Measurements from ENCODE around the gene CNPY3. TPM values are rescaled to one million over a fixed set of nuclear protein-coding genes. Genes with fewer than 3 reads are reported as not detected.

Gene CNPY3
- polyA plus RNA-seq, 1 donor (not counting 4 experiments of a cell fraction or from before 2014, with no cell fraction given), result 19.7 TPM

DNA sequence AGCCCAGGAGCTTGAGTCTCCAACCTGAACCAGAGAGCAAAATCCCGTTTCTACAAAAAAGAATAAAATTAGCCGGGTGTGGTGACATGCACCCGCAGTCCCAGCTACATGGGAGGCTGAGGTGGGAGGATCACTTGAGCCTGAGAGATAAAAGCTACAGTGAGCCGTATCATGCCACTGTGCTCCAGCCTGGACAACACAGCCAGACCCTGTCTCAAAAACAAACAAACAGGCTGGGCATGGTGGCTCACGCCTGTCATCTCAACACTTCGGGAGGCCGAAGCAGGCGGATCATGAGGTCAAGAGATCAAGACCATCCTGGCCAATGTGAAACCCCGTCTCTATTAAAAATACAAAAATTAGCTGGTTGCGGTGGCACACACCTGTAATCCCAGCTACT lies 24.8 kb upstream of the CNPY3 start:
- H3K27me3 ChIP-seq (ENCODE audit: control insufficient read depth, extremely low read depth, insufficient read depth, low read length), result no peaks in the 10 kb centered on the region
- H2AFZ ChIP-seq (ENCODE audit: control insufficient read depth, low read length), result no peak overlapping the region
- H3K4me3 ChIP-seq (ENCODE audit: control insufficient read depth in 2 of 3, extremely low read depth in 1 of 3, insufficient read depth in 2 of 3, low read depth in 1 of 3, low read length in 3 of 3), result no peak overlapping the region
- no peaks in the 10 kb centered on the region for H4K20me1 ChIP-seq (ENCODE audit: control insufficient read depth, extremely low read depth, insufficient read depth, low read length)
- TF ChIP-seq CTCF (optimal IDR thresholded peaks at IDR 0.05 in 1 of 3, IDR thresholded peaks at IDR 0.05 in 1 of 3, conservative IDR thresholded peaks at IDR 0.05 in 1 of 3; ENCODE audit: extremely low read depth in 1 of 3, insufficient read depth in 2 of 3, low read length in 3 of 3) (no peak), EZH2 (IDR thresholded peaks at IDR 0.05; ENCODE audit: low read length) (no peak)
- H3K9me1 ChIP-seq (ENCODE audit: control insufficient read depth, extremely low read depth, insufficient read depth, low read length), result no peaks in the 10 kb centered on the region
- no peak overlapping the region for H3K4me2 ChIP-seq (ENCODE audit: control insufficient read depth, extremely low read depth, insufficient read depth, low read depth, low read length)
- dilution Hi-C loops (cut with MboI; ENCODE audit: extremely low pct_ligation_motif_present, low sequenced_read_pairs), result no loop called here
- no peaks in the 10 kb centered on the region for H3K4me1 ChIP-seq (ENCODE audit: control insufficient read depth, extremely low read depth, insufficient read depth, low read length)
- no peaks in the 10 kb centered on the region for H3K79me2 ChIP-seq (ENCODE audit: control insufficient read depth, insufficient read depth, low read length)
- DNase-seq (ENCODE audit: low read depth, low spot score), result no peak
- no peaks in the 10 kb centered on the region for H3K36me3 ChIP-seq (ENCODE audit: control insufficient read depth in 2 of 2, extremely low read depth in 1 of 2, insufficient read depth in 2 of 2, low read length in 2 of 2)
- FAIRE-seq, result no peak
- no peak overlapping the region for H3K9ac ChIP-seq (ENCODE audit: control insufficient read depth, extremely low read depth, insufficient read depth, low read length)
- H3K9me3 ChIP-seq (ENCODE audit: control insufficient read depth, low read depth, low read length), result no peaks in the 10 kb centered on the region
- H3K27ac ChIP-seq (ENCODE audit: control insufficient read depth, insufficient read depth, low read length), result no peak overlapping the region

GRCh38 chr6:42907336-42907735 lies 21.9 kb upstream of the CNPY3 start:
- Histone ChIP-seq H4K20me1 (ENCODE audit: control insufficient read depth, extremely low read depth, insufficient read depth, low read length) (no peaks in the 10 kb centered on the region), H3K79me2 (ENCODE audit: control insufficient read depth, insufficient read depth, low read length) (no peaks in the 10 kb centered on the region), H3K27ac (ENCODE audit: control insufficient read depth, insufficient read depth, low read length) (no peak overlapping the region), H3K4me2 (ENCODE audit: control insufficient read depth, extremely low read depth, insufficient read depth, low read depth, low read length) (no peak overlapping the region), H3K36me3 (ENCODE audit: control insufficient read depth in 2 of 2, extremely low read depth in 1 of 2, insufficient read depth in 2 of 2, low read length in 2 of 2) (no peaks in the 10 kb centered on the region), H3K27me3 (ENCODE audit: control insufficient read depth, extremely low read depth, insufficient read depth, low read length) (peaks cover 4% of the 10 kb centered on the region), H3K9me1 (ENCODE audit: control insufficient read depth, extremely low read depth, insufficient read depth, low read length) (no peaks in the 10 kb centered on the region), H3K9ac (ENCODE audit: control insufficient read depth, extremely low read depth, insufficient read depth, low read length) (no peak overlapping the region), H3K4me3 (ENCODE audit: control insufficient read depth in 2 of 3, extremely low read depth in 1 of 3, insufficient read depth in 2 of 3, low read depth in 1 of 3, low read length in 3 of 3) (no peak overlapping the region), H3K9me3 (ENCODE audit: control insufficient read depth, low read depth, low read length) (no peaks in the 10 kb centered on the region), H3K4me1 (ENCODE audit: control insufficient read depth, extremely low read depth, insufficient read depth, low read length) (no peaks in the 10 kb centered on the region), H2AFZ (ENCODE audit: control insufficient read depth, low read length) (no peak overlapping the region)
- FAIRE-seq (no peak), DNase-seq (ENCODE audit: low read depth, low spot score) (no peak)
- dilution Hi-C loops (cut with MboI; ENCODE audit: extremely low pct_ligation_motif_present, low sequenced_read_pairs), result no loop called here
- TF ChIP-seq CTCF (optimal IDR thresholded peaks at IDR 0.05 in 1 of 3, IDR thresholded peaks at IDR 0.05 in 1 of 3, conservative IDR thresholded peaks at IDR 0.05 in 1 of 3; ENCODE audit: extremely low read depth in 1 of 3, insufficient read depth in 2 of 3, low read length in 3 of 3), result no peak
- no peak for TF ChIP-seq EZH2 (IDR thresholded peaks at IDR 0.05; ENCODE audit: low read length)

Measured in keratinocyte (primary cell).